Testis (tissue), 3 donors: ENCODE results near the gene MYO7B. TPM values are rescaled to one million over a fixed set of nuclear protein-coding genes. Genes with fewer than 3 reads are reported as not detected.

Source experiments
- DNase-seq: peaks from one replicate; pipeline ENCODE4 v3.0.0-alpha.2; 2019
- H3K27ac ChIP-seq, 2 donors: fragments of 200-600 bp; sonication (generic); one replicate each; pipeline ENCODE4 v1.5.1; 2019
- H3K27me3 ChIP-seq: fragments of 200-600 bp; sonication (generic); one replicate; pipeline ENCODE4 v1.5.1; 2019
- H3K36me3 ChIP-seq: fragments of 200-600 bp; sonication (generic); one replicate; pipeline ENCODE4 v1.5.1; 2017; ENCODE audit warnings: low read depth; ENCODE audit errors: missing control alignments
- H3K4me1 ChIP-seq: fragments of 200-600 bp; sonication (generic); one replicate; pipeline ENCODE4 v1.5.1; 2019
- H3K4me3 ChIP-seq, 2 donors: fragments of 200-600 bp; sonication (generic); one replicate each; pipeline ENCODE4 v1.5.1; 2017 to 2019
- H3K9me3 ChIP-seq: fragments of 200-600 bp; sonication (generic); one replicate; pipeline ENCODE4 v1.5.1; 2017
- POLR2A ChIP-seq: fragments of 450-650 bp; IDR thresholded peaks from one replicate; pipeline ENCODE4 v1.6.1; 2017; ENCODE audit warnings: antibody characterized with exemption, mild to moderate bottlenecking, moderate library complexity
- WGBS, 2 donors: methylation state at CpG; one replicate each; pipeline ENCODE4 v1.1.5; 2018; 5-methylcytosine and 5-hydroxymethylcytosine counted together
- intact Hi-C: fragments of 100-400 bp; cut with DNase I; formaldehyde crosslinking; loops from one replicate; pipeline ENCODE4 v1.15.1; 2023; ENCODE audit warnings: low total_unique reads
- polyA plus RNA-seq: library from polyadenylated mRNA; stranded (reverse); fragments of 350-450 nt; fragmentation: Illumina TruSeq; extraction: RNeasy Lipid Tissue Mini Kit (QIAGEN cat#74804); gene quantifications from one replicate; pipeline ENCODE4 v1.2.3, GENCODE V29; 2014; ENCODE audit warnings: low read depth, low replicate concordance; ENCODE audit not compliant: insufficient read depth
- total RNA-seq, 2 donors: library from RNA; depleted of rRNA; stranded (reverse); fragments of >200 nt; gene quantifications; one replicate each; pipeline ENCODE4 v1.2.3, GENCODE V29; 2016
- TF ChIP-seq, protein P1 (sequence below), 3 experiments: fragments of 450-650 bp in 2 of 3; fragments of 200-600 bp in 1 of 3; sonication (generic) in 1 of 3; IDR thresholded peaks; one replicate each; pipeline ENCODE4 v1.5.1; 2016 to 2019; ENCODE audit warnings: antibody characterized with exemption in 3 of 3, mild to moderate bottlenecking in 2 of 3, moderate library complexity in 1 of 3

MYO7B gene
- total and polyA plus RNA-seq, 3 donors from 2014 or later: 3.6 to 5.6 (median 4.2) TPM

DNA sequence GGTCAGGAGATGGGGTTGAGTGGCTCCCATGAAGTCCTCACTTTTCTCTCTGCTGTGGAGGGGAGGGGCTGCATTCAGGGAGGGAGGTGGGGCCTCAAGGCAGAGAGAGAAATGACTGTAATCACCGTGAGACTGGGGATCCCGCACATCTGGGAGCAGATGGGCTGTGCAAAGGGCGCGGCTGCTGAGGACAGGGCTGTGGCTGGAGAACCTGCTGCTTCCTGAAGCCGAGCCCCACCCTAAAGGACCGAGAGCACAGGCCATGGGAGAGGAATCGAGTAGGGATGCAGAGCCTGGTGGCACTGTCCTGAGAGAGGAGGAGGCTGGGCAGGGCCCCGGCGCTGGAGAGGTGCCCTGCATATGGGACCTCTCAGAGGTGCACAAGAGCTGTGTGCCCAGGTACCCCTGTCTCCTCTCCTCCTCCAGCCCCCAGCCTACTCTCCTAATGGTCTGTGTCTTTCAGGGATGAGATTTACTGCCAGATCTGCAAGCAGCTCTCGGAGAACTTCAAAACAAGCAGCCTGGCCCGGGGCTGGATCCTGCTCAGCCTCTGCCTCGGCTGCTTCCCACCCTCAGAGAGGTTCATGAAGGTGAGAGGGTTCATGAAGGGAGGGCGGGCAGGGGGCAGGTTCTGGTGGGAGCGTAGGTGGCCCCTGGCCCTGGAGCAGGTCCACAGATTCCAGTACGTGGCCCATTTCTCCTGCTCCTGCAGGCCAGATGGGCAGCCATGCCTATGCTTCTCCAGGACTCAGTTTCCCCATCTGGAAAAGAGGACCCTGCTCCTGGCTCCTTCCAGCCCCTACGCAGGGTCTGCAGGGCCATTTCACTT, 84.6 kb downstream of the MYO7B start:
- no peaks in the 10 kb centered on the region for H3K4me1 ChIP-seq
- DNase-seq: no peak
- WGBS, 2 donors: 72 to 76% methylated on average over 12 to 16 of the region's 16 CpGs
- intact Hi-C loops: no loop called here
- H3K4me3 ChIP-seq: no peak overlapping the region
- no peaks in the 10 kb centered on the region for H3K36me3 ChIP-seq
- H3K27ac ChIP-seq: no peak overlapping the region
- no peak for TF ChIP-seq POLR2A
- TF ChIP-seq, protein P1, sequence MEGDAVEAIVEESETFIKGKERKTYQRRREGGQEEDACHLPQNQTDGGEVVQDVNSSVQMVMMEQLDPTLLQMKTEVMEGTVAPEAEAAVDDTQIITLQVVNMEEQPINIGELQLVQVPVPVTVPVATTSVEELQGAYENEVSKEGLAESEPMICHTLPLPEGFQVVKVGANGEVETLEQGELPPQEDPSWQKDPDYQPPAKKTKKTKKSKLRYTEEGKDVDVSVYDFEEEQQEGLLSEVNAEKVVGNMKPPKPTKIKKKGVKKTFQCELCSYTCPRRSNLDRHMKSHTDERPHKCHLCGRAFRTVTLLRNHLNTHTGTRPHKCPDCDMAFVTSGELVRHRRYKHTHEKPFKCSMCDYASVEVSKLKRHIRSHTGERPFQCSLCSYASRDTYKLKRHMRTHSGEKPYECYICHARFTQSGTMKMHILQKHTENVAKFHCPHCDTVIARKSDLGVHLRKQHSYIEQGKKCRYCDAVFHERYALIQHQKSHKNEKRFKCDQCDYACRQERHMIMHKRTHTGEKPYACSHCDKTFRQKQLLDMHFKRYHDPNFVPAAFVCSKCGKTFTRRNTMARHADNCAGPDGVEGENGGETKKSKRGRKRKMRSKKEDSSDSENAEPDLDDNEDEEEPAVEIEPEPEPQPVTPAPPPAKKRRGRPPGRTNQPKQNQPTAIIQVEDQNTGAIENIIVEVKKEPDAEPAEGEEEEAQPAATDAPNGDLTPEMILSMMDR (IDR thresholded peaks at IDR 0.05): no peak
- no peaks in the 10 kb centered on the region for H3K27me3 ChIP-seq
- no peaks in the 10 kb centered on the region for H3K9me3 ChIP-seq

DNA sequence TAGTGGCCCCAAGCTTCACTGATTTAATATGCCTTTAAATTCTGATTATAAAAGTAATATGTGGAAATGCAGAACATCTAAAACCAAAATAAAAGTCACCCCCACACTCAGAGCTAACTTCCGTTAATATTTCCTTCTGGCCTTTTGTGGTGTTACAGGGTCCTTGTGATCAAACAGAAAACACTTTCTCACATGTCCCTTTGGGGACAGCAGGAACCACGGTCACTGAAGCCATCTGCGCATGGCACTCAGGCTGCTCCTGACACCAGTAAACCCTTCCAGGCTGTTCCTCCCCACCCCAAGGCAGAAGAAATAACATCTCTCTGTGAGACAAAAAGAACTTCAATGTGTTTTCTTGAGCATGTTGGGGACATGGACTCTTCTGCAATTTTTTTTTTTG, 85.4 kb downstream of the MYO7B start:
- no peak for DNase-seq
- no peaks in the 10 kb centered on the region for H3K27me3 ChIP-seq
- H3K4me1 ChIP-seq: no peaks in the 10 kb centered on the region
- no peak overlapping the region for H3K27ac ChIP-seq
- H3K9me3 ChIP-seq: no peaks in the 10 kb centered on the region
- TF ChIP-seq POLR2A: no peak
- TF ChIP-seq, protein P1 (IDR thresholded peaks at IDR 0.05): no peak
- H3K36me3 ChIP-seq: no peaks in the 10 kb centered on the region
- H3K4me3 ChIP-seq: no peak overlapping the region
- intact Hi-C loops: no loop called here
- WGBS, 2 donors: 76 to 80% methylated on average over 3 of the region's 3 CpGs

DNA sequence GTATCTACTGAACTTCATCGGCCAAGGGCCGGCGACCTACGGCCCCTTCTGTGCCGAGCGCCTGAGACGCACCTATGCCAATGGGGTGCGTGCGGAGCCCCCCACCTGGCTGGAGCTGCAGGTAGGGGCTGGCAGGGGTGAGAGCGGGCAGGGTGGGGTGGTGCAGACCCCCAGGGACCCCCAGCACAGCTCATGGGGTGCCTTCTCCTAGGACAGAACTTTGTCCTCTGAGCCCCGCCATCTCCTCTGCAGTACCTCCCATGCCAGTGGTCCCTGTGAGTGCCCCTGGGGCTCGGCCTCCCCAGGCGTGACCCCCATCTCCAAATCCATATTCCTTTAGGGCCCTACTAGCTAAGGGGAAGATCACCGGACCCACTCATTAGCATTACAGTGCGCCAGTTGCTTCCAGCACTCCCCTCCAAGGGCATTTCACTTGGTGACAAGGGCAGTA, 86.5 kb downstream of the MYO7B start:
- Histone ChIP-seq H3K4me3 (no peak overlapping the region), H3K9me3 (no peaks in the 10 kb centered on the region), H3K36me3 (no peaks in the 10 kb centered on the region), H3K27ac (no peak overlapping the region), H3K4me1 (no peaks in the 10 kb centered on the region), H3K27me3 (no peaks in the 10 kb centered on the region)
- no peak for TF ChIP-seq POLR2A
- TF ChIP-seq, protein P1 (IDR thresholded peaks at IDR 0.05): no peak
- intact Hi-C loops: no loop called here
- DNase-seq: no peak
- 96 to 97% methylated on average over 4 to 15 of the region's 15 CpGs for WGBS, 2 donors

DNA sequence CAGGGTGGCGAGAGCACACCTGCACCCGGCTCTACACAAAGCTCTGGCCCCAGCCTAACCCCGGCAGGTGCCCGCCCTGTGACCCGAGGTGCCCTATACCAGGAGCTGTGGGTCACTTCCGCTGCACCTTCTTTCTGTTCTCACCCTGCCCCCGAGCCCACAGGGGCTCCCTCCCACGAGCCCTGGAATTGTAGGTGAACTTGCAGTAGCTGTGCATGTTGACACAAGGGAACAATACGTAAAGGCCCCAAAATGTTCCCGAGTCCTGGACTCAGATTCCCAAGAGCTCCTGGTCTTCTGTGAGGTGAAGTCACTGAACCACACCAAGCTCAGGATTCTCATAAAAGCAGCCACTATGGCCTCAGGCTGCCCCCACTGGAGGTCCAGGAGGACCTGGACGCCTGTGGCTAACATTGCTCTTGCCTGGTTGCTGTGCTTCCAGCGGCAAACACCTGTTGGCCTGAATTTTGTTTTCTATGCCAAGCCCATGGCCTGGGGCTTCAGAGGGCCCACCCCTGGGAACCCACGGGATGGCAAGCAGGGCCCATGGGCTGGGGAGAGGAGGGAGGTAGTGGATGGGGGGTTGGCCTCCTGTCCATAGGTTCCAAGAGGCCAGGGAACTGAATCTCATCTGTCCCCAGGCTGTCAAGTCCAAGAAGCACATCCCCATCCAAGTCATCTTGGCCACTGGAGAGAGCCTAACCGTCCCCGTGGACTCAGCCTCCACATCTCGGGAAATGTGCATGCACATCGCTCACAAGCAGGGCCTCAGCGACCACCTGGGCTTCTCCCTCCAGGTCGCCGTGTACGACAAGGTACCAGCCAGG, 87.3 kb downstream of the MYO7B start:
- intact Hi-C loops: no loop called here
- Histone ChIP-seq H3K4me1 (no peaks in the 10 kb centered on the region), H3K27ac (no peak overlapping the region), H3K27me3 (no peaks in the 10 kb centered on the region), H3K9me3 (no peaks in the 10 kb centered on the region), H3K36me3 (no peaks in the 10 kb centered on the region), H3K4me3 (no peak overlapping the region)
- TF ChIP-seq POLR2A: no peak
- TF ChIP-seq, protein P1 (IDR thresholded peaks at IDR 0.05): no peak
- 93 to 97% methylated on average over 15 to 21 of the region's 21 CpGs for WGBS, 2 donors
- no peak for DNase-seq
